K562 (cell line): ENCODE results near the gene C17orf114.
A peak's percentile ranks its signal among the peaks of the same experiment; 100 is the strongest.

Experiments
- FOXJ3 ChIP-seq: sonication (generic); formaldehyde crosslinking; IDR thresholded peaks from 2 replicates; pipeline ENCODE4 v1.4.0; 2020; ENCODE audit warnings: mild to moderate bottlenecking, missing genetic modification reagents
- HDGF ChIP-seq: fragments of 450-650 bp; IDR thresholded peaks from 2 replicates; pipeline ENCODE4 v1.6.1; 2016
- NFE2 ChIP-seq: IDR thresholded peaks from 2 replicates; pipeline ENCODE4 v1.6.1; 2014; ENCODE audit warnings: antibody characterized with exemption, low read depth
- NRF1 ChIP-seq, 2 experiments: fragments of 450-650 bp; IDR thresholded peaks in 1 of 2; conservative IDR thresholded peaks in 1 of 2; 2 replicates each; pipeline ENCODE4 v1.6.1; 2014; ENCODE audit warnings: mild to moderate bottlenecking in 2 of 2
- PTRF ChIP-seq: fragments of 450-650 bp; IDR thresholded peaks from 2 replicates; pipeline ENCODE4 v1.6.1; 2016; ENCODE audit warnings: mild to moderate bottlenecking, missing genetic modification characterization, missing compliant biosample characterization
- RFX1 ChIP-seq: fragments of 450-650 bp; IDR thresholded peaks from 2 replicates; pipeline ENCODE4 v1.6.1; 2016; ENCODE audit warnings: mild to moderate bottlenecking, moderate library complexity
- SREBF1 ChIP-seq: fragments of 150-350 bp; IDR thresholded peaks from 2 replicates; pipeline ENCODE4 v1.6.1; 2014; ENCODE audit warnings: antibody characterized with exemption, low read depth, low read length, borderline replicate concordance
- ZEB2 ChIP-seq: fragments of 450-650 bp; IDR thresholded peaks from 2 replicates; pipeline ENCODE4 v1.6.1; 2016
- TF ChIP-seq, protein P1 (sequence below): sonication (generic); formaldehyde crosslinking; IDR thresholded peaks from 2 replicates; pipeline ENCODE4 v1.8.1; 2023; ENCODE audit warnings: mild to moderate bottlenecking, missing genetic modification reagents
- TF ChIP-seq, protein P2 (sequence below): IDR thresholded peaks from 3 replicates; pipeline ENCODE4 v1.6.1; 2011; ENCODE audit warnings: borderline replicate concordance, mild to moderate bottlenecking; ENCODE audit not compliant: insufficient read length, insufficient read depth

Gene C17orf114

DNA sequence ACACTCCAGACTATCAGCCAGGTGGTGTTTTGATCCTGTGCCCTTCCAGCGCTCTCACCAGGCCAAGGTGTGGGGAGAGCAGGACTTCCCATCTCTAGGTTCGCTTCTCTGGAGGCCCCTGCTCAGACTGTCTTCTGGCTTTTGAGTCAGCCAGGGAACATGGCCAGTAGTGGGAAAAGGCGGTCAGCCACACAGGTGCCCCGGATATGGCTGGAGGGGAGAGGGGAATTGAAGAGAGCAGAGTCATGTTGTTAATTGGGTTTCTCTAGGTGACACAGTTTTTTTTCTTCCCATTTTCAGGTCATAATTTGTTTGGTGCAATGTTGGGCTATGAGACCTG is 32.5 kb upstream of the C17orf114 start (continued):
- TF ChIP-seq, protein P1, sequence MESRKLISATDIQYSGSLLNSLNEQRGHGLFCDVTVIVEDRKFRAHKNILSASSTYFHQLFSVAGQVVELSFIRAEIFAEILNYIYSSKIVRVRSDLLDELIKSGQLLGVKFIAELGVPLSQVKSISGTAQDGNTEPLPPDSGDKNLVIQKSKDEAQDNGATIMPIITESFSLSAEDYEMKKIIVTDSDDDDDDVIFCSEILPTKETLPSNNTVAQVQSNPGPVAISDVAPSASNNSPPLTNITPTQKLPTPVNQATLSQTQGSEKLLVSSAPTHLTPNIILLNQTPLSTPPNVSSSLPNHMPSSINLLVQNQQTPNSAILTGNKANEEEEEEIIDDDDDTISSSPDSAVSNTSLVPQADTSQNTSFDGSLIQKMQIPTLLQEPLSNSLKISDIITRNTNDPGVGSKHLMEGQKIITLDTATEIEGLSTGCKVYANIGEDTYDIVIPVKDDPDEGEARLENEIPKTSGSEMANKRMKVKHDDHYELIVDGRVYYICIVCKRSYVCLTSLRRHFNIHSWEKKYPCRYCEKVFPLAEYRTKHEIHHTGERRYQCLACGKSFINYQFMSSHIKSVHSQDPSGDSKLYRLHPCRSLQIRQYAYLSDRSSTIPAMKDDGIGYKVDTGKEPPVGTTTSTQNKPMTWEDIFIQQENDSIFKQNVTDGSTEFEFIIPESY, result no peak
- no peak for TF ChIP-seq ZEB2
- TF ChIP-seq, protein P2, sequence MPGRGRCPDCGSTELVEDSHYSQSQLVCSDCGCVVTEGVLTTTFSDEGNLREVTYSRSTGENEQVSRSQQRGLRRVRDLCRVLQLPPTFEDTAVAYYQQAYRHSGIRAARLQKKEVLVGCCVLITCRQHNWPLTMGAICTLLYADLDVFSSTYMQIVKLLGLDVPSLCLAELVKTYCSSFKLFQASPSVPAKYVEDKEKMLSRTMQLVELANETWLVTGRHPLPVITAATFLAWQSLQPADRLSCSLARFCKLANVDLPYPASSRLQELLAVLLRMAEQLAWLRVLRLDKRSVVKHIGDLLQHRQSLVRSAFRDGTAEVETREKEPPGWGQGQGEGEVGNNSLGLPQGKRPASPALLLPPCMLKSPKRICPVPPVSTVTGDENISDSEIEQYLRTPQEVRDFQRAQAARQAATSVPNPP, result no peak
- no peak for TF ChIP-seq NRF1 (conservative IDR thresholded peaks at IDR 0.05 in 1 of 2, IDR thresholded peaks at IDR 0.05 in 1 of 2)
- no peak for TF ChIP-seq HDGF
- no peak for TF ChIP-seq SREBF1
- TF ChIP-seq PTRF, result no peak
- 0 out of 2 replicates have a peak, but pooled peaks have one; percentile 36 for TF ChIP-seq NFE2
- TF ChIP-seq FOXJ3 (CRISPR knock-in tag), result no peak
- TF ChIP-seq RFX1, result 0 out of 2 replicates have a peak, but pooled peaks have one; percentile 7
